ENCODE measurements around the gene IRX3. TPM values are rescaled to one million over a fixed set of nuclear protein-coding genes. Genes with fewer than 3 reads are reported as not detected.
A peak's percentile ranks its signal among the peaks of the same experiment; 100 is the strongest.

IRX3 gene
- total RNA-seq, 1 donor from 2014 or later: 28.9 TPM

- Mint-ChIP-seq H3K27me3 (ENCODE audit: low read depth) (peaks cover 88% of the 10 kb centered on the region), H3K4me1 (peaks cover 51% of the 10 kb centered on the region), H3K27ac (ENCODE audit: unreplicated experiment) (no peak overlapping the region), H3K4me3 (peak overlapping the region; percentile 97), H3K9me3 (no peaks in the 10 kb centered on the region), H3K36me3 (ENCODE audit: low read depth) (peaks cover 17% of the 10 kb centered on the region)
- TF ChIP-seq, protein P1, sequence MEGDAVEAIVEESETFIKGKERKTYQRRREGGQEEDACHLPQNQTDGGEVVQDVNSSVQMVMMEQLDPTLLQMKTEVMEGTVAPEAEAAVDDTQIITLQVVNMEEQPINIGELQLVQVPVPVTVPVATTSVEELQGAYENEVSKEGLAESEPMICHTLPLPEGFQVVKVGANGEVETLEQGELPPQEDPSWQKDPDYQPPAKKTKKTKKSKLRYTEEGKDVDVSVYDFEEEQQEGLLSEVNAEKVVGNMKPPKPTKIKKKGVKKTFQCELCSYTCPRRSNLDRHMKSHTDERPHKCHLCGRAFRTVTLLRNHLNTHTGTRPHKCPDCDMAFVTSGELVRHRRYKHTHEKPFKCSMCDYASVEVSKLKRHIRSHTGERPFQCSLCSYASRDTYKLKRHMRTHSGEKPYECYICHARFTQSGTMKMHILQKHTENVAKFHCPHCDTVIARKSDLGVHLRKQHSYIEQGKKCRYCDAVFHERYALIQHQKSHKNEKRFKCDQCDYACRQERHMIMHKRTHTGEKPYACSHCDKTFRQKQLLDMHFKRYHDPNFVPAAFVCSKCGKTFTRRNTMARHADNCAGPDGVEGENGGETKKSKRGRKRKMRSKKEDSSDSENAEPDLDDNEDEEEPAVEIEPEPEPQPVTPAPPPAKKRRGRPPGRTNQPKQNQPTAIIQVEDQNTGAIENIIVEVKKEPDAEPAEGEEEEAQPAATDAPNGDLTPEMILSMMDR (conservative IDR thresholded peaks at IDR 0.05): no peak
- DNase-seq (ENCODE audit: low read depth, low spot score): no peak
Observed at GRCh38 chr16:54284319-54284930, 2.2 kb downstream of the IRX3 start.

- no peak overlapping the region for H3K27ac Mint-ChIP-seq (ENCODE audit: unreplicated experiment)
- peak overlapping the region; percentile 89 for H3K4me3 Mint-ChIP-seq
- DNase-seq (ENCODE audit: low read depth, low spot score): no peak
- TF ChIP-seq, protein P1 (conservative IDR thresholded peaks at IDR 0.05): no peak
- H3K36me3 Mint-ChIP-seq (ENCODE audit: low read depth): peaks cover 17% of the 10 kb centered on the region
- no peaks in the 10 kb centered on the region for H3K9me3 Mint-ChIP-seq
- H3K4me1 Mint-ChIP-seq: peaks cover 51% of the 10 kb centered on the region
- H3K27me3 Mint-ChIP-seq (ENCODE audit: low read depth): peaks cover 84% of the 10 kb centered on the region
Observed at GRCh38 chr16:54283725-54284318, 2.8 kb downstream of the IRX3 start.

- peaks cover 17% of the 10 kb centered on the region for H3K36me3 Mint-ChIP-seq (ENCODE audit: low read depth)
- TF ChIP-seq, protein P1 (conservative IDR thresholded peaks at IDR 0.05): no peak
- H3K9me3 Mint-ChIP-seq: no peaks in the 10 kb centered on the region
- no peak overlapping the region for H3K27ac Mint-ChIP-seq (ENCODE audit: unreplicated experiment)
- peaks cover 53% of the 10 kb centered on the region for H3K4me1 Mint-ChIP-seq
- peak overlapping the region; percentile 89 for H3K4me3 Mint-ChIP-seq
- H3K27me3 Mint-ChIP-seq (ENCODE audit: low read depth): peaks cover 79% of the 10 kb centered on the region
- no peak for DNase-seq (ENCODE audit: low read depth, low spot score)
Observed at GRCh38 chr16:54282928-54283724, 3.5 kb downstream of the IRX3 start.

- H3K27ac Mint-ChIP-seq (ENCODE audit: unreplicated experiment): no peak overlapping the region
Observed at GRCh38 chr16:54282202-54282927, 4.2 kb downstream of the IRX3 start.

More at GRCh38 chr16:54282202-54282927, 4.2 kb downstream of the IRX3 start:
- H3K36me3 Mint-ChIP-seq (ENCODE audit: low read depth): peaks cover 17% of the 10 kb centered on the region
- peak overlapping the region; percentile 89 for H3K4me3 Mint-ChIP-seq
- H3K27me3 Mint-ChIP-seq (ENCODE audit: low read depth): peaks cover 77% of the 10 kb centered on the region
- H3K4me1 Mint-ChIP-seq: peaks cover 57% of the 10 kb centered on the region
- H3K9me3 Mint-ChIP-seq: no peaks in the 10 kb centered on the region
- TF ChIP-seq, protein P1 (conservative IDR thresholded peaks at IDR 0.05): peak; percentile 81
- DNase-seq (ENCODE audit: low read depth, low spot score): peak; percentile 68

All from neural crest cell (in vitro differentiated cells).